HEK293 (cell line): Measurements from ENCODE around the gene TYMS.

Source experiments
- CTCF ChIA-PET: fragments of 350-600 bp; formaldehyde crosslinking; extraction: SDS; loops from one replicate; lab custom pipeline; 2021; ENCODE audit warnings: antibody characterized with exemption; lab: Yijun Ruan, JAX
- POLR2A ChIA-PET: fragments of 300-600 bp; formaldehyde crosslinking; extraction: SDS; loops from one replicate; lab custom pipeline; 2020; ENCODE audit warnings: antibody characterized with exemption, inconsistent platforms; lab: Yijun Ruan, JAX
- H3K27ac ChIP-seq: fragments of 200-500 bp; sonication (Bioruptor generic); 2 replicates; pipeline ENCODE4 v1.5.1; 2014; ENCODE audit warnings: low read depth, low read length, control low read depth, inconsistent platforms; ENCODE audit errors: extremely low read depth
- H3K36me3 ChIP-seq, 2 experiments: fragments of 200-500 bp in 1 of 2; sonication (Bioruptor generic) in 1 of 2; 1 replicate in 1 of 2; 2 replicates in 1 of 2; pipeline ENCODE4 v1.5.1; 2014 to 2017; ENCODE audit warnings: inconsistent platforms in 2 of 2, low read length in 2 of 2; ENCODE audit not compliant: control insufficient read depth in 2 of 2, insufficient read depth in 1 of 2
- H3K4me1 ChIP-seq: fragments of 200-500 bp; sonication (Bioruptor generic); 2 replicates; pipeline ENCODE4 v1.5.1; 2014; ENCODE audit warnings: mild to moderate bottlenecking, low read length, inconsistent platforms; ENCODE audit not compliant: control insufficient read depth, insufficient read depth
- H3K4me3 ChIP-seq: 2 replicates; pipeline ENCODE4 v1.5.1; 2011; ENCODE audit warnings: low read depth, mild to moderate bottlenecking, control low read depth, low read length, moderate library complexity
- H3K9me3 ChIP-seq: fragments of 200-500 bp; sonication (Bioruptor generic); 2 replicates; pipeline ENCODE4 v1.5.1; 2014; ENCODE audit warnings: low read depth, low read length, inconsistent platforms; ENCODE audit not compliant: control insufficient read depth, insufficient read depth
- BCL11A ChIP-seq: fragments of 450-650 bp; formaldehyde crosslinking; IDR thresholded peaks from 2 replicates; pipeline ENCODE4 v1.5.1; 2016; ENCODE audit warnings: low read depth, missing biosample characterization, missing genetic modification characterization
- BCL11B ChIP-seq: fragments of 450-650 bp; formaldehyde crosslinking; IDR thresholded peaks from 2 replicates; pipeline ENCODE4 v1.5.1; 2016; ENCODE audit warnings: low read depth, missing biosample characterization, missing genetic modification characterization
- HOXC10 ChIP-seq: sonication (generic); formaldehyde crosslinking; IDR thresholded peaks from 2 replicates; pipeline ENCODE4 v1.8.1; 2023; ENCODE audit warnings: mild to moderate bottlenecking, missing genetic modification reagents
- OVOL3 ChIP-seq: fragments of 450-650 bp; formaldehyde crosslinking; IDR thresholded peaks from 2 replicates; pipeline ENCODE4 v1.5.1; 2016; ENCODE audit warnings: missing biosample characterization, missing genetic modification characterization
- SCRT2 ChIP-seq: fragments of 450-650 bp; formaldehyde crosslinking; IDR thresholded peaks from 2 replicates; pipeline ENCODE4 v1.5.1; 2016; ENCODE audit warnings: missing biosample characterization, missing genetic modification characterization
- YY1 ChIP-seq: fragments of 450-650 bp; formaldehyde crosslinking; IDR thresholded peaks from 2 replicates; pipeline ENCODE4 v1.5.1; 2018; ENCODE audit warnings: missing biosample characterization, missing genetic modification characterization
- ZBTB17 ChIP-seq: fragments of 450-650 bp; formaldehyde crosslinking; IDR thresholded peaks from 2 replicates; pipeline ENCODE4 v1.5.1; 2016; ENCODE audit warnings: missing biosample characterization, missing genetic modification characterization
- ZBTB20 ChIP-seq: fragments of 450-650 bp; formaldehyde crosslinking; IDR thresholded peaks from 2 replicates; pipeline ENCODE4 v1.5.1; 2016; ENCODE audit warnings: missing biosample characterization, missing genetic modification characterization
- ZBTB21 ChIP-seq: fragments of 450-650 bp; formaldehyde crosslinking; IDR thresholded peaks from 2 replicates; pipeline ENCODE4 v1.5.1; 2017; ENCODE audit warnings: missing biosample characterization, missing genetic modification characterization
- ZBTB48 ChIP-seq: fragments of 450-650 bp; formaldehyde crosslinking; IDR thresholded peaks from 2 replicates; pipeline ENCODE4 v1.5.1; 2016; ENCODE audit warnings: missing biosample characterization, missing genetic modification characterization
- ZFHX2 ChIP-seq: fragments of 450-650 bp; formaldehyde crosslinking; conservative IDR thresholded peaks from 2 replicates; pipeline ENCODE4 v1.5.1; 2016; ENCODE audit warnings: missing biosample characterization, missing genetic modification characterization
- ZIC2 ChIP-seq: fragments of 450-650 bp; formaldehyde crosslinking; IDR thresholded peaks from 2 replicates; pipeline ENCODE4 v1.5.1; 2016; ENCODE audit warnings: missing biosample characterization, missing genetic modification characterization
- ZNF10 ChIP-seq: fragments of 450-650 bp; formaldehyde crosslinking; IDR thresholded peaks from 2 replicates; pipeline ENCODE4 v1.5.1; 2017; ENCODE audit warnings: missing biosample characterization, missing genetic modification characterization
- ZNF335 ChIP-seq: fragments of 450-650 bp; formaldehyde crosslinking; conservative IDR thresholded peaks from 2 replicates; pipeline ENCODE4 v1.5.1; 2016; ENCODE audit warnings: missing biosample characterization, missing genetic modification characterization
- ZNF366 ChIP-seq: fragments of 450-650 bp; formaldehyde crosslinking; conservative IDR thresholded peaks from 2 replicates; pipeline ENCODE4 v1.5.1; 2016; ENCODE audit warnings: missing biosample characterization, missing genetic modification characterization
- ZNF600 ChIP-seq: fragments of 450-650 bp; formaldehyde crosslinking; IDR thresholded peaks from 2 replicates; pipeline ENCODE4 v1.5.1; 2016; ENCODE audit warnings: missing biosample characterization, missing genetic modification characterization
- ZNF677 ChIP-seq: fragments of 450-650 bp; IDR thresholded peaks from 2 replicates; pipeline ENCODE4 v1.5.0; 2018; ENCODE audit warnings: missing biosample characterization, mild to moderate bottlenecking, missing genetic modification characterization, moderate library complexity
- ZSCAN23 ChIP-seq: fragments of 450-650 bp; formaldehyde crosslinking; IDR thresholded peaks from 2 replicates; pipeline ENCODE4 v1.5.1; 2016; ENCODE audit warnings: missing biosample characterization, missing genetic modification characterization
- TF ChIP-seq, protein P1 (sequence below): fragments of 450-650 bp; formaldehyde crosslinking; IDR thresholded peaks from 2 replicates; pipeline ENCODE4 v1.5.1; 2016; ENCODE audit warnings: missing biosample characterization, missing genetic modification characterization
- TF ChIP-seq, protein P2 (sequence below): fragments of 450-650 bp; formaldehyde crosslinking; IDR thresholded peaks from 2 replicates; pipeline ENCODE4 v1.5.1; 2016; ENCODE audit warnings: missing biosample characterization, missing genetic modification characterization
- TF ChIP-seq, protein P3 (sequence below): fragments of 450-650 bp; IDR thresholded peaks from 2 replicates; pipeline ENCODE4 v1.5.1; 2018; ENCODE audit warnings: missing biosample characterization, mild to moderate bottlenecking, missing genetic modification characterization
- TF ChIP-seq, protein P4 (sequence below): fragments of 450-650 bp; formaldehyde crosslinking; conservative IDR thresholded peaks from 2 replicates; pipeline ENCODE4 v1.5.1; 2016; ENCODE audit warnings: low read depth, missing biosample characterization, missing genetic modification characterization
- TF ChIP-seq, protein P5 (sequence below): fragments of 450-650 bp; formaldehyde crosslinking; IDR thresholded peaks from 2 replicates; pipeline ENCODE4 v1.5.1; 2016; ENCODE audit warnings: missing biosample characterization, missing genetic modification characterization

The TYMS gene

DNA sequence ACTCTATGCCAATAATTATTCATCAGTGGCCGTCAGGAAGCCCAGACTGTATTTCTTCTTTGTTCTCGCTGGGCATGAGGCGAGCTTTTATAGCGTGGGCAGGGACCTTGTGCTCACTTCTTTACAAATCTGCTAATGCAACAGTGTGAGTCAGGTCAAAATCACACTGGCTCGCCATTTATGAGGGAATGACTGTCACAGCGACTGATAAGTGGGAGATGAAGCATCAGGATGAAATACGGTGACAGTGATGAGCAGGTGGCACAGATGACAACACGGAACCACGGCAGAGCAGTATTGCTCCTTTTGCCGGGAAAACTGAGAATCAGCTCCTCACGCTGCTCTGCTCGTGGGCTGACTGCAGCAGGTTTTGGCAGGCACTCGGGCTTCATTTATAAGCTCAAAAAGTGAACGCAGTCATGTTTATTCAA, 20.5 kb downstream of the TYMS start (continued):
- TF ChIP-seq ZNF10 (tag by site-specific recombination) (peak; percentile 72; the same call in 1 of the 2 replicates), ZIC2 (tag by site-specific recombination) (no peak), ZFHX2 (0 out of 2 replicates have a peak, but pooled peaks have one; percentile 20), ZNF677 (tag by site-specific recombination) (no peak), ZBTB17 (tag by site-specific recombination) (no peak)
- TF ChIP-seq, protein P1, sequence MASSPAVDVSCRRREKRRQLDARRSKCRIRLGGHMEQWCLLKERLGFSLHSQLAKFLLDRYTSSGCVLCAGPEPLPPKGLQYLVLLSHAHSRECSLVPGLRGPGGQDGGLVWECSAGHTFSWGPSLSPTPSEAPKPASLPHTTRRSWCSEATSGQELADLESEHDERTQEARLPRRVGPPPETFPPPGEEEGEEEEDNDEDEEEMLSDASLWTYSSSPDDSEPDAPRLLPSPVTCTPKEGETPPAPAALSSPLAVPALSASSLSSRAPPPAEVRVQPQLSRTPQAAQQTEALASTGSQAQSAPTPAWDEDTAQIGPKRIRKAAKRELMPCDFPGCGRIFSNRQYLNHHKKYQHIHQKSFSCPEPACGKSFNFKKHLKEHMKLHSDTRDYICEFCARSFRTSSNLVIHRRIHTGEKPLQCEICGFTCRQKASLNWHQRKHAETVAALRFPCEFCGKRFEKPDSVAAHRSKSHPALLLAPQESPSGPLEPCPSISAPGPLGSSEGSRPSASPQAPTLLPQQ (tag by site-specific recombination): no peak
- TF ChIP-seq, protein P2, sequence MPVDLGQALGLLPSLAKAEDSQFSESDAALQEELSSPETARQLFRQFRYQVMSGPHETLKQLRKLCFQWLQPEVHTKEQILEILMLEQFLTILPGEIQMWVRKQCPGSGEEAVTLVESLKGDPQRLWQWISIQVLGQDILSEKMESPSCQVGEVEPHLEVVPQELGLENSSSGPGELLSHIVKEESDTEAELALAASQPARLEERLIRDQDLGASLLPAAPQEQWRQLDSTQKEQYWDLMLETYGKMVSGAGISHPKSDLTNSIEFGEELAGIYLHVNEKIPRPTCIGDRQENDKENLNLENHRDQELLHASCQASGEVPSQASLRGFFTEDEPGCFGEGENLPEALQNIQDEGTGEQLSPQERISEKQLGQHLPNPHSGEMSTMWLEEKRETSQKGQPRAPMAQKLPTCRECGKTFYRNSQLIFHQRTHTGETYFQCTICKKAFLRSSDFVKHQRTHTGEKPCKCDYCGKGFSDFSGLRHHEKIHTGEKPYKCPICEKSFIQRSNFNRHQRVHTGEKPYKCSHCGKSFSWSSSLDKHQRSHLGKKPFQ (tag by site-specific recombination): no peak

DNA sequence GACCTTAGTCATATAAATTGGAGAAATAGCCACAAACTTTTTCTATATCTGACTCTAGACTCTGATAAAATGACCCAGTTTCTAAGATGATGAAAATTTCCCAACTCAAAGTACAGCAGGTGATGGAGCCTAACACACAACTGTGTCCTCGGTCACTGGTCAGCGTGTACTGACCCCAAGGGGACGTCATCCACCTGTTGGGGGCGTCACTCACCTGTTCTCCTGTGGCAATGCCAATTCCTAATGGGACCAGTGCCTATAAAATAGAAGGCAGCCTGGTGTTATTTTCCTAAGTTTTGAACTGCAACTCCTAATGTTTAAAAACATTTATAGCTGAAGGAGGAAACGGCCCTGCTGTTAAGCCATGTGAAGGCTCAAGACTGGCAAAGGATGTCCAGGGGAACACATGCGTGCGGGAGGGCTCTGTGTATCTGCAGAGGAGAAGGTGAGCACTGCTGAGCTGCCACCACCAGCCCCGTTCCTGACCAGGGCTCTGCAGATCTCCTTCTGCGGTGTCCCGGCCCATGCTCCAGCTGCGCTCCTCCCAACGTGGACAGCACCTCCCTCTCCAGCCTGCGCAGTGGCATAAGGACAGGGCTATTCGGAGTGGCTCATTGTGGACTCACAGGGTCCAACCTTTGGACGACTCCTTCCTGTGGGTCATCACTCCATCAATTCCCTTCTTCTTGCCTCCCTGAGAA, 21.2 kb downstream of the TYMS start:
- Histone ChIP-seq H3K4me3 (no peak overlapping the region), H3K27ac (no peak overlapping the region), H3K4me1 (no peaks in the 10 kb centered on the region), H3K36me3 (peaks cover 15 to 62% of the 10 kb centered on the region in 2 experiments), H3K9me3 (no peaks in the 10 kb centered on the region)
- TF ChIP-seq, protein P3, sequence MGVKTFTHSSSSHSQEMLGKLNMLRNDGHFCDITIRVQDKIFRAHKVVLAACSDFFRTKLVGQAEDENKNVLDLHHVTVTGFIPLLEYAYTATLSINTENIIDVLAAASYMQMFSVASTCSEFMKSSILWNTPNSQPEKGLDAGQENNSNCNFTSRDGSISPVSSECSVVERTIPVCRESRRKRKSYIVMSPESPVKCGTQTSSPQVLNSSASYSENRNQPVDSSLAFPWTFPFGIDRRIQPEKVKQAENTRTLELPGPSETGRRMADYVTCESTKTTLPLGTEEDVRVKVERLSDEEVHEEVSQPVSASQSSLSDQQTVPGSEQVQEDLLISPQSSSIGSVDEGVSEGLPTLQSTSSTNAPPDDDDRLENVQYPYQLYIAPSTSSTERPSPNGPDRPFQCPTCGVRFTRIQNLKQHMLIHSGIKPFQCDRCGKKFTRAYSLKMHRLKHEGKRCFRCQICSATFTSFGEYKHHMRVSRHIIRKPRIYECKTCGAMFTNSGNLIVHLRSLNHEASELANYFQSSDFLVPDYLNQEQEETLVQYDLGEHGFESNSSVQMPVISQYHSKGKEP: no peak
- TF ChIP-seq ZNF366 (tag by site-specific recombination): 0 out of 2 replicates have a peak, but pooled peaks have one; percentile 23
- TF ChIP-seq BCL11B (tag by site-specific recombination): no peak
- no peak for TF ChIP-seq ZSCAN23
- TF ChIP-seq ZNF600 (tag by site-specific recombination): peak; percentile 29; the same call in 1 of the 2 replicates
- peak; percentile 61 for TF ChIP-seq SCRT2 (tag by site-specific recombination)
- ChIA-PET CTCF (interaction anchor here (0.6 to 3.8 kb wide), 6 partner anchors 11 to 160 kb away, joined by 3 to 19 read pairs (median 5); no protein-coding TSS in a partner anchor), POLR2A (no interaction called here)

DNA sequence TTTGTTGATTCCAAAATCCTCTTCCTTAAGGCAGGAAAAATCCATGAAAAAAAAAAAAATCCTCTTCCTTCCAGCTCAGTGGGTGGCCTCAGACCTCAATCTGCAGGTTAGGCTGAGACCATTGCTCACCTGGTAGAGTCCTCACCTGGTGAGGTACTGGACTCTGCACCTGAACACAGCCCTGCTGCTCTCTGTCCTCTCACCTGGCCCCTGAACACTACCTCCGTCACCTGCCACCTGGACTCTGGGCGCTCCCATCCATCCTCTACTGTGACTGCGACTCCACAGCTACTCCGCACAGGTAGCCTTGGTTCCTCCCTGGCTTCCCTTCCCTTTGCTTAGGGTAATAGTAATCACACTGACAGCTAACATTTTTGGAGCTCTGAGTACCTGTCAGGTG, 22.1 kb downstream of the TYMS start:
- no peak overlapping the region for H3K27ac ChIP-seq
- POLR2A ChIA-PET: interaction anchor here (1.2 kb wide), 1 partner anchor 160 kb away, joined by 4 read pairs; no protein-coding TSS in a partner anchor
- no peaks in the 10 kb centered on the region for H3K9me3 ChIP-seq
- H3K4me3 ChIP-seq: no peak overlapping the region
- H3K4me1 ChIP-seq: no peaks in the 10 kb centered on the region
- H3K36me3 ChIP-seq: peaks cover 6 to 54% of the 10 kb centered on the region in 2 experiments; a peak in 2 of 3 replicates
- TF ChIP-seq ZBTB20 (tag by site-specific recombination) (no peak), ZBTB48 (no peak), YY1 (tag by site-specific recombination) (no peak), OVOL3 (tag by site-specific recombination) (no peak), ZBTB21 (tag by site-specific recombination) (no peak), HOXC10 (CRISPR knock-in tag) (no peak), ZNF335 (tag by site-specific recombination) (no peak), BCL11A (tag by site-specific recombination) (no peak)
- TF ChIP-seq, protein P4, sequence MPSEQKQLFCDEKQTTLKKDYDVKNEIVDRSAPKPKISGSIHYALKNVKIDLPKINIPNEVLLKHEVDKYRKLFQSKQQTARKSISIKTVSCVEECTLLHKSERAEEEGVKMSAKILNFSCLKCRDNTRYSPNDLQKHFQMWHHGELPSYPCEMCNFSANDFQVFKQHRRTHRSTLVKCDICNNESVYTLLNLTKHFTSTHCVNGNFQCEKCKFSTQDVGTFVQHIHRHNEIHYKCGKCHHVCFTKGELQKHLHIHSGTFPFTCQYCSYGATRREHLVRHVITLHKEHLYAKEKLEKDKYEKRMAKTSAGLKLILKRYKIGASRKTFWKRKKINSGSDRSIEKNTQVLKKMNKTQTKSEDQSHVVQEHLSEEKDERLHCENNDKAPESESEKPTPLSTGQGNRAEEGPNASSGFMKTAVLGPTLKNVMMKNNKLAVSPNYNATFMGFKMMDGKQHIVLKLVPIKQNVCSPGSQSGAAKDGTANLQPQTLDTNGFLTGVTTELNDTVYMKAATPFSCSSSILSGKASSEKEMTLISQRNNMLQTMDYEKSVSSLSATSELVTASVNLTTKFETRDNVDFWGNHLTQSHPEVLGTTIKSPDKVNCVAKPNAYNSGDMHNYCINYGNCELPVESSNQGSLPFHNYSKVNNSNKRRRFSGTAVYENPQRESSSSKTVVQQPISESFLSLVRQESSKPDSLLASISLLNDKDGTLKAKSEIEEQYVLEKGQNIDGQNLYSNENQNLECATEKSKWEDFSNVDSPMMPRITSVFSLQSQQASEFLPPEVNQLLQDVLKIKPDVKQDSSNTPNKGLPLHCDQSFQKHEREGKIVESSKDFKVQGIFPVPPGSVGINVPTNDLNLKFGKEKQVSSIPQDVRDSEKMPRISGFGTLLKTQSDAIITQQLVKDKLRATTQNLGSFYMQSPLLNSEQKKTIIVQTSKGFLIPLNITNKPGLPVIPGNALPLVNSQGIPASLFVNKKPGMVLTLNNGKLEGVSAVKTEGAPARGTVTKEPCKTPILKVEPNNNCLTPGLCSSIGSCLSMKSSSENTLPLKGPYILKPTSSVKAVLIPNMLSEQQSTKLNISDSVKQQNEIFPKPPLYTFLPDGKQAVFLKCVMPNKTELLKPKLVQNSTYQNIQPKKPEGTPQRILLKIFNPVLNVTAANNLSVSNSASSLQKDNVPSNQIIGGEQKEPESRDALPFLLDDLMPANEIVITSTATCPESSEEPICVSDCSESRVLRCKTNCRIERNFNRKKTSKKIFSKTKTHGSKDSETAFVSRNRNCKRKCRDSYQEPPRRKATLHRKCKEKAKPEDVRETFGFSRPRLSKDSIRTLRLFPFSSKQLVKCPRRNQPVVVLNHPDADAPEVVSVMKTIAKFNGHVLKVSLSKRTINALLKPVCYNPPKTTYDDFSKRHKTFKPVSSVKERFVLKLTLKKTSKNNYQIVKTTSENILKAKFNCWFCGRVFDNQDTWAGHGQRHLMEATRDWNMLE (tag by site-specific recombination): no peak
- TF ChIP-seq, protein P5, sequence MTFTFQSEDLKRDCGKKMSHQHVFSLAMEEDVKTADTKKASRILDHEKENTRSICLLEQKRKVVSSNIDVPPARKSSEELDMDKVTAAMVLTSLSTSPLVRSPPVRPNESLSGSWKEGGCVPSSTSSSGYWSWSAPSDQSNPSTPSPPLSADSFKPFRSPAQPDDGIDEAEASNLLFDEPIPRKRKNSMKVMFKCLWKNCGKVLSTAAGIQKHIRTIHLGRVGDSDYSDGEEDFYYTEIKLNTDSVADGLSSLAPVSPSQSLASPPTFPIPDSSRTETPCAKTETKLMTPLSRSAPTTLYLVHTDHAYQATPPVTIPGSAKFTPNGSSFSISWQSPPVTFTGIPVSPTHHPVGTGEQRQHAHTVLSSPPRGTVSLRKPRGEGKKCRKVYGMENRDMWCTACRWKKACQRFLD (tag by site-specific recombination): no peak
- CTCF ChIA-PET: interaction anchor here (0.6 to 3.8 kb wide), 5 partner anchors 9 to 531 kb away, joined by 3 to 19 read pairs (median 4); no protein-coding TSS in a partner anchor
